Prostate gland (tissue), 2 donors: ENCODE data around the gene SETD6. TPM values are rescaled to one million over a fixed set of nuclear protein-coding genes. Genes with fewer than 3 reads are reported as not detected.

Source experiments
- DNase-seq: peaks from one replicate; pipeline ENCODE4 v3.0.0-alpha.2; 2019; ENCODE audit warnings: low spot score
- H3K27ac ChIP-seq, 2 donors: fragments of 200-600 bp; sonication (generic); 2 replicates each; pipeline ENCODE4 v1.5.1; 2017 to 2019
- H3K27me3 ChIP-seq: fragments of 200-600 bp; sonication (generic); replicated peaks from 2 replicates; pipeline ENCODE4 v1.5.1; 2019; ENCODE audit not compliant: insufficient read depth
- H3K36me3 ChIP-seq, 2 donors: fragments of 200-600 bp; sonication (generic); 1 replicate in 1 of 2; 2 replicates in 1 of 2; pipeline versions ENCODE4 v1.5.1 to v1.8.1; 2017 to 2019
- H3K4me1 ChIP-seq: fragments of 200-600 bp; sonication (generic); replicated peaks from 2 replicates; pipeline ENCODE4 v1.5.1; 2019
- H3K4me3 ChIP-seq, 2 donors: fragments of 200-600 bp; sonication (generic); 2 replicates each; pipeline ENCODE4 v1.5.1; 2017 to 2019
- H3K9me3 ChIP-seq: fragments of 200-600 bp; sonication (generic); 2 replicates; pipeline ENCODE4 v1.5.1; 2017
- POLR2A ChIP-seq: fragments of 450-650 bp; IDR thresholded peaks from one replicate; pipeline ENCODE4 v1.6.1; 2016; ENCODE audit warnings: antibody characterized with exemption, mild to moderate bottlenecking
- POLR2AphosphoS5 ChIP-seq: sonication (generic); formaldehyde crosslinking; IDR thresholded peaks from one replicate; pipeline ENCODE4 v1.6.1; 2017; ENCODE audit warnings: antibody characterized with exemption
- WGBS: methylation state at CpG from one replicate; pipeline ENCODE4 v1.1.5; 2018; 5-methylcytosine and 5-hydroxymethylcytosine counted together
- intact Hi-C: fragments of 100-400 bp; cut with DNase I; formaldehyde crosslinking; loops from one replicate; pipeline ENCODE4 v1.14.2; 2022
- total RNA-seq, 2 donors: library from RNA; depleted of rRNA; stranded (reverse); fragments of >200 nt; gene quantifications; one replicate each; pipeline ENCODE4 v1.1.0, GENCODE V29; 2016
- TF ChIP-seq, protein P1 (sequence below), 4 experiments: fragments of 200-600 bp in 2 of 4; fragments of 450-650 bp in 2 of 4; sonication (generic) in 2 of 4; IDR thresholded peaks; 1 replicate in 3 of 4; 2 replicates in 1 of 4; pipeline ENCODE4 v1.5.1; 2016 to 2019; ENCODE audit warnings: antibody characterized with exemption in 4 of 4, mild to moderate bottlenecking in 2 of 4, moderate library complexity in 2 of 4

Gene SETD6
- total RNA-seq, 2 donors from 2014 or later = 45.4 to 55.8 TPM

DNA sequence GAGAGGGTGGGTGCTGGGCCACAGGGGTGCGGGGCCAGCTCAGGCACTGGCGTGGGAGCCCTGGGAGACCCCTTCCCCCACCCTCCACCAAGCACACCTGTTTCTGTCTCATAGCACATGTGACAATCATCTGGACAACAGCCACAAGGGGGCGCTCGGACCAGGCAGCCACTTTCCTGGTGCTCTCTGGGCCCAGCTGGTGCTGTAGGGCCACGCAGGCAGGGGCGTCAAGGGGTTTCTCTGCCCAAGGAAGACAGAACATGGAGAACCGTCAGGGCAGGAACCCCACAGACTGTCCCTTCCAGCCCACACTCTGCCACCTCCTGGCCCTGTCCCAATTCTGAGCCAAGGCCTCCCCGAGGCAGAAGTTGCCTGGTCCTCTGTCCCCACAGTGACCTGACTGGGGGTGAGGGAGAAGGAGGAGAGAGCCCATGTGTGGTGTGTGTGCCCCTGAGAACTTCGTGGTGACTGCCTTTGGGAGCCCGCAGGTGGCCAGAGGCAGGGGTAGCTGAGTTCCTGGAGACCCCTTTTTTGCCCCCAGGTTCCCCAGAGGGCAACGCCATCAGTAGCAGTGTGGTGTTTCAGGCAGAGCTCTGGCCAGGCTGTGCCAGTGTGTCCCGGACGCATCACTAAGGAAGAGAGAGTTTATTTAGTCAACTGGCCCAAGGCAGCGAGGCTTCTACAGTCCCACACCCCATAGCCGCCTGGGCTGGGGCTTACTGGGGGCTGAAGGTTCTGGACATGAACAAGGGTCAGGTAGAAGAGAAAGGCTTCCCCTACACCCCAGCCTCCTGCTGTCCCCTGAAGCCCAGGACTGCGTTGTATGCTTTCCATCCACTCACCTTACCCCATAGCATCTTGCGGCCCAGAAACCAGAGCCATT, 3.1 kb upstream of the SETD6 start:
- H3K9me3 ChIP-seq = no peaks in the 10 kb centered on the region
- peak; percentile 19 for TF ChIP-seq POLR2AphosphoS5
- TF ChIP-seq POLR2A = no peak
- TF ChIP-seq, protein P1, sequence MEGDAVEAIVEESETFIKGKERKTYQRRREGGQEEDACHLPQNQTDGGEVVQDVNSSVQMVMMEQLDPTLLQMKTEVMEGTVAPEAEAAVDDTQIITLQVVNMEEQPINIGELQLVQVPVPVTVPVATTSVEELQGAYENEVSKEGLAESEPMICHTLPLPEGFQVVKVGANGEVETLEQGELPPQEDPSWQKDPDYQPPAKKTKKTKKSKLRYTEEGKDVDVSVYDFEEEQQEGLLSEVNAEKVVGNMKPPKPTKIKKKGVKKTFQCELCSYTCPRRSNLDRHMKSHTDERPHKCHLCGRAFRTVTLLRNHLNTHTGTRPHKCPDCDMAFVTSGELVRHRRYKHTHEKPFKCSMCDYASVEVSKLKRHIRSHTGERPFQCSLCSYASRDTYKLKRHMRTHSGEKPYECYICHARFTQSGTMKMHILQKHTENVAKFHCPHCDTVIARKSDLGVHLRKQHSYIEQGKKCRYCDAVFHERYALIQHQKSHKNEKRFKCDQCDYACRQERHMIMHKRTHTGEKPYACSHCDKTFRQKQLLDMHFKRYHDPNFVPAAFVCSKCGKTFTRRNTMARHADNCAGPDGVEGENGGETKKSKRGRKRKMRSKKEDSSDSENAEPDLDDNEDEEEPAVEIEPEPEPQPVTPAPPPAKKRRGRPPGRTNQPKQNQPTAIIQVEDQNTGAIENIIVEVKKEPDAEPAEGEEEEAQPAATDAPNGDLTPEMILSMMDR (IDR thresholded peaks at IDR 0.05) = peak; percentile 33 to 76 (median 67)
- H3K27ac ChIP-seq = no peak overlapping the region
- no peak overlapping the region for H3K4me3 ChIP-seq
- WGBS = 58% methylated on average over 17 of the region's 17 CpGs
- no peaks in the 10 kb centered on the region for H3K36me3 ChIP-seq
- H3K4me1 ChIP-seq = peaks cover 10% of the 10 kb centered on the region
- intact Hi-C loops = loop anchor here (10.0 kb wide), 1 partner anchor 243 kb away; no protein-coding TSS in a partner anchor
- peak; percentile 63 for DNase-seq
- no peaks in the 10 kb centered on the region for H3K27me3 ChIP-seq

DNA sequence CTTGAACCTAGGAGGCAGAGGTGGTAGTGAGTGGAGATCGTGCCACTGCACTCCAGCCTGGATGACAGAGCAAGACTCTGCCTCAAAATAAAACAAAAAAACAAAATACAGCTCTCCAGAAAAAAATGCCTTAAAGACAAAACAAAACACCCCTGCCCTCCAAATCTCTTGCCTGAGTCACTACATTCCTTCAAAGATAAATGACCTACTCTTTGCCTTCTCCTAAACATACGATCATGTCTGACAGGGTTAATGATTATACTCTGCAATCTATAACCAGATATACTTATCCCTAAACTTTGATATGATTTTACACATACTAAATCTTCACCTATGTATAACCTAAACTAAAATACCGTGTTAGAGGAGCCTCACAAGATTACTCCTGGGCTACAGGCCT, 1.4 kb upstream of the SETD6 start:
- intact Hi-C loops = loop anchor here (10.0 kb wide), 1 partner anchor 241 kb away; no protein-coding TSS in a partner anchor
- TF ChIP-seq, protein P1 (IDR thresholded peaks at IDR 0.05) = no peak
- TF ChIP-seq POLR2AphosphoS5 (no peak), POLR2A (no peak)
- DNase-seq = no peak
- Histone ChIP-seq H3K27me3 (no peaks in the 10 kb centered on the region), H3K4me3 (no peak overlapping the region), H3K27ac (no peak overlapping the region), H3K9me3 (no peaks in the 10 kb centered on the region), H3K36me3 (no peaks in the 10 kb centered on the region), H3K4me1 (peaks cover 10% of the 10 kb centered on the region)
- WGBS = 88% methylated on average over 3 of the region's 3 CpGs

DNA sequence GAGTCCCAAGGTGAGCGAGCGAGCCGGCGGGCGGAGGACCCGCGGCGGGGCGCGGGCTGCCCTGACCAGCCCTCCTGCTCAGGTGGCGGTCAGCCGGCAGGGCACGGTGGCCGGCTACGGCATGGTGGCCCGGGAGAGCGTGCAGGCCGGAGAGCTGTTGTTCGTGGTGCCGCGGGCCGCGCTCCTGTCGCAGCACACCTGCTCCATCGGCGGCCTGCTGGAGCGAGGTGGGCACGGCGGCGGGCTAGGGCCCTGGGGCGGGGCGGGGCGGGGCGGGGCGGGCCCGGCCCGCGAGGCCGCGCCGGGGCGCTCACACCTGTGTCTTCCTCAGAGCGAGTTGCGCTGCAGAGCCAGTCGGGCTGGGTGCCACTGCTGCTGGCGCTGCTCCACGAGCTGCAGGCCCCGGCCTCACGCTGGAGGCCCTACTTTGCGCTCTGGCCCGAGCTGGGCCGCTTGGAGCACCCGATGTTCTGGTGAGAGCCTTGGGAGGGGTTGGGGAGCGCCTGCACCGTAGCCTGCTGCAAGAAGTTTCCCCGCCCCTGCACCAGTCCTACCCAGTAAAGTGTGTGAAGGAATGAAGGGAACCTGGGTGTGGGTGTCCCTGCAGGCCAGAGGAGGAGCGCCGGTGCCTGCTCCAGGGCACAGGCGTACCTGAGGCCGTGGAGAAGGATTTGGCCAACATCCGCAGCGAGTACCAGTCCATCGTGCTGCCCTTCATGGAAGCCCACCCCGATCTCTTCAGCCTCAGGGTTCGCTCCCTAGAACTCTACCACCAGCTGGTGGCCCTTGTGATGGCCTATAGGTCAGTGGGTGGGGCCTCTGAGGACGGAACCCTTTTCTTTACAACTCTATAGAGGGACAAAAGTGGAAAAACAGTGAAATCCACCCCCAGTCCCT, 802 bp downstream of the SETD6 start:
- peak overlapping the region; percentile 74 to 75 for H3K27ac ChIP-seq
- peak overlapping the region; percentile 59 to 84 for H3K4me3 ChIP-seq
- no peaks in the 10 kb centered on the region for H3K9me3 ChIP-seq
- H3K36me3 ChIP-seq = peaks cover 0 to 16% of the 10 kb centered on the region in 2 donors
- no peak for TF ChIP-seq POLR2A
- TF ChIP-seq, protein P1 (IDR thresholded peaks at IDR 0.05) = peak in 1 of 4 experiments; percentile 2
- TF ChIP-seq POLR2AphosphoS5 = no peak
- WGBS = 8% methylated on average over 55 of the region's 66 CpGs
- DNase-seq = no peak
- peaks cover 6% of the 10 kb centered on the region for H3K4me1 ChIP-seq
- H3K27me3 ChIP-seq = no peaks in the 10 kb centered on the region
- intact Hi-C loops = loop anchor here (5.0 to 10.0 kb wide), 2 partner anchors 116 to 239 kb away; no protein-coding TSS in a partner anchor

DNA sequence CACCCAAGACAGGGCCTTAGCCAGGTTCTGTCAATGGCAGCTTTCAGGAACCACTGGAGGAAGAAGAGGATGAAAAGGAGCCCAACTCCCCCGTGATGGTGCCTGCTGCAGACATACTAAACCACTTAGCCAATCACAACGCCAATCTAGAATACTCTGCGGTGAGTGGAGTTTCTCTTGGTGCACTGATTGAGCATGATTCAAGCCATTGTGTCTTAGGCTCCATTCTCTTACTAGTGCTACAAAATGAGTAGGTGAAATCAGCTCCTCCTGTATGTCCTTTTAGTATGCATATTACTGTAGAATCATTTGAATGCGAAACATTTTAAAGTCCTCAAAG, 1.4 kb downstream of the SETD6 start:
- peak overlapping the region in 1 of 2 donors; percentile 43 for H3K27ac ChIP-seq
- peaks cover 6% of the 10 kb centered on the region for H3K4me1 ChIP-seq
- intact Hi-C loops = loop anchor here (5.0 to 10.0 kb wide), 2 partner anchors 116 to 238 kb away; no protein-coding TSS in a partner anchor
- 82% methylated on average over 4 of the region's 4 CpGs for WGBS
- H3K9me3 ChIP-seq = no peaks in the 10 kb centered on the region
- TF ChIP-seq POLR2A (no peak), POLR2AphosphoS5 (no peak)
- TF ChIP-seq, protein P1 (IDR thresholded peaks at IDR 0.05) = no peak
- peaks cover 0 to 19% of the 10 kb centered on the region in 2 donors for H3K36me3 ChIP-seq
- H3K4me3 ChIP-seq = peak overlapping the region in 1 of 2 donors; percentile 59
- no peaks in the 10 kb centered on the region for H3K27me3 ChIP-seq
- no peak for DNase-seq
